Stimulated activated CD8-positive, alpha-beta memory T cell treated with anti-CD3 and anti-CD28 coated beads, Interleukin-7, amount 100 ng/mL, for 24 hours (primary cell): ENCODE measurements around the gene ADGRA3.
"Not testable (repeated sequence)": the region's sequence is repeated elsewhere in the genome, so short reads cannot be mapped to it uniquely, and the experiment has no call there.

Source experiments
- DNase-seq: peaks from one replicate; pipeline ENCODE4 v3.0.0-alpha.2; 2020; ENCODE audit warnings: low read depth

Gene ADGRA3

DNA sequence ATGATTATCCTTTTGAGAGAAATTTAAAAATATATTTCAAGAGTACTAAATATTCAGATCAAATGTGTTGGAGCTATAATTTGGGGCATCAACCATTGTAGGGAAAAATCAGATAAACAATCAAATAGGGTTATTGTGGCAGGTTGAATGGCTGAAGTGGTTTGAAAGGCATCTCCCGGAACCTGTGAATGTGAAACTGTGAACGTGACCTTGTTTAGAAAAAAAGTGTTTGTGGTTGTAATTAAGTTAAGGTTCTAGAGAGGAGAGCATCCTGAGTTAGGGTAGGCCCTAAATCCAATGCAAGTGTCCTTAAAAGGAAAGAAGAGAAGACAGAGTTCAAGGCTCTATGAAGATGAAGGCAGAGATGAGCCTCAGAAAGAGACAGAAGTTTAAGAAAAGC lies 37.4 kb downstream of the ADGRA3 start:
- DNase-seq: no peak

DNA sequence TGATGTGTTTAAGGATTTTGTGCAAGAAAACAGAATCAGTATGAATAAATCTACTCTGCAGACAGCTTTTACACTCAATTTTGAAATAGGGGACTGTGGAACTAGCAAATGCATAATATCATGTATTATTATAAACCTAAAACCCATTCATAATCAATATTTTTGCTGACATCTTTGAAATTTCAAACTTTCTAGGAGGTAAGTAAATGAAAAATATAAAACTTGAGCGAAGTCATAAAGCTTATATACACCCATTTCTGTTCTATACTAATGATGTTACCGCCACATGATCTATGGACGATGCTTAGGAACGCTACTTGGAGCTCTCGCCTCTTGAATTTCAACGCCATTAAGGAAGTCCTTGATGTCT lies 38.1 kb downstream of the ADGRA3 start:
- DNase-seq: no peak

DNA sequence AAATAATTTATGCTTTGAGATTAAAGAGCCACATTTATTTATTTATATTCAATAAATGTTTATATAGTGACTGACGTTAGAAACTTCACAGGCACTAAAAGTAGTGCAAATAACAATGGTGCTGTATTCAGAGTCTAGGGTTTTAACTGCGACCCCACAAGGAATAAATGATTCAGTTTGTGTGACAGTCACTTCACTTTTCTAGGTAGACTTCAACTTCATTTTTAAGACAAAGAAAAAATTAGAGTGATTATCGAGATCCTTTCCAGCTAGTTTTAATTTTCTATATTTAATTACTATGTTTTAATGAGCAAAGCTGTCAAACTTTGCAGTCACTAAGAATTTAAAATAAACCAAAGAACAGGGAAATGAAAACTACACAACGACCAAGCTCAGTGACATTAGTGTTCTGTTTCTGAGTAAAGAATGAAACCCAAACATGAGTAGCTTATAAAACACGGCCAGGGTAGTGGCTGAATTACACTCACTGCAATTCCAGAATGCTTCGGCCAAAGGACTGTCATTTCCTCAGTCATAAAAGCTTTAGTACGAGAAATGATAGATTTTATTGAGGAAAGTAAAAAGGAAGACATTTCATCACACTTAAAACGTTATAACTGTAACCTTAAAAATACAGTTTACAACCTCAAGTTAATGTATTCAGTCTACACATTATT lies 38.6 kb downstream of the ADGRA3 start:
- DNase-seq: no peak

DNA sequence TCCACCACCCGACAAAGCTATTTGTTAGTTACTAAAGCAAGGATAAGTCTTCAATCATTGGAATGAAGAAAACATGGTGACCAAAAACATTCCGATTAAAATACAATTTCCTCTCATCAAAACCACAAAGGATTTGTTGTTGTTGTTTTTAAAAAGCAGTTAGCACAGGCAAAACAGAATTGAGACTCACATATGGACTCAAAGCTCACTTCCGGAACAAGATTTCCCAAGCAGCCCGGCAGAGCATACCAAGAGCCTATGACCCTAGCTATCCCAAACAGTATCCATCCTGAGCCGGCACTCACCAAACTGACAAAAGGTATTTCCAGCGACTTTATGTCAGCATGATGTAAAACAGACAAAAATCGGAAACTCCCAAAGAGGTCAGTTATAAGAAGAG lies 39.9 kb downstream of the ADGRA3 start:
- no peak for DNase-seq

DNA sequence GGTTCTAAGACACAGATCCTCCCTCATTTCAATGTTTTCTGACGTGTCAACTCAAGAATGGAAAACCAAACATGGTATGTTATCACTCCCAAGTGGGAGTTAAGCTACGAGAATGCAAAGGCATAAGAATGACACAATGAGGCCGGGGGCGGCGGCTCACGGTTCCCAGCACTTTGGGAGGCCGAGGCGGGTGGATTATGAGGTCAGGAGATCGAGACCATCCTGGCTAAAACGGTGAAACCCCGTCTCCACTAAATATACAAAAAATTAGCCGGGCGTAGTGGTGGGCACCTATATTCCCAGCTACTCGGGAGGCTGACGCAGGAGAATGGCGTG lies 40.6 kb downstream of the ADGRA3 start:
- DNase-seq: not testable (repeated sequence)

DNA sequence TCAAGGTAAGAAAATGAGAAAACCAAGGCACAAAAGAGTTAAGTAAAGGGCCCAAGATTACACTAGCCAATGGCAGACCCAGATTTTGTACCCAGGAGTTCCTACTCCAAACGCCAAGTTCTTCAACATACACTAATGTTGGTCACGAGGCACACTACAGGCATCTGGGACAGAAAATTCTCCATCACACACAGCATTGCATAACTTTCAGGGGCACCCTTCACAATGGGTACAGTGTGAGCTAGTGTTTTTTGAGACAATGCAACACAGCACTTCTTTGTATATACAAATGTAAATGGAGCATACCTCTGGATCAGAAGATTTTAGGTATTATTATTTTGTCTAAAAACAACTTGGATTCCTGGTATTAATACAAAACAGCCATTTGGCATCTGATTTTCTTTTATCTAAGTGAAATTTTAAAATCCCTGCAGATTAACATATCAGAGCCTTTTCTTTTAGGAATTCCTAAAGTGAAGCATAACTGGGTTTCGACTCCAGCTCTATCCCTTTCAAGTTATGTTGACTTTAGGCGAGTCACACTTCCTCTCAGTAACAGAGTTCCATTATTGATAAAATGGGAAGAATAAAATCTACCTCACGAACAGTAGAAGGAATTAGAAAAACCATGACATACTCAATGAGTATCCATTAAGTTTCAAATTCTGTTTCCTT lies 41.1 kb downstream of the ADGRA3 start:
- DNase-seq: no peak

DNA sequence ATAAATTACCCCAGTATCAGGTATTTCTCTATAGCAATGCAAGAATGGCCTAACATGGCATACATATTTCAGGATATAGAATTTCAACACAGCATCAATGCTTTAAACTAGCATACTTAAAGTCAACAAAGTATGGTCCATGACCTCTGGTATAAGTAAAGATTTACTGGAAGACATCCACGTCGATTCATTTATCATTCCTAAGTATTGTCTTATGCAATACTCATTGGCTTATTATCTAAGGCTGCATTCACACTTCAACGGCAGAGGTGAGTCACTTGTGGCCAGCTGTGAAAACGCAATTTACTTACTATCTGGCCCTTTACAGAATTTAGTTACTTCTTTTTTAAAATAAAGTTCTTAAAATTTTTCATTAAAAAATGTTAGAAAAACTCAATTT lies 42.6 kb downstream of the ADGRA3 start:
- no peak for DNase-seq

DNA sequence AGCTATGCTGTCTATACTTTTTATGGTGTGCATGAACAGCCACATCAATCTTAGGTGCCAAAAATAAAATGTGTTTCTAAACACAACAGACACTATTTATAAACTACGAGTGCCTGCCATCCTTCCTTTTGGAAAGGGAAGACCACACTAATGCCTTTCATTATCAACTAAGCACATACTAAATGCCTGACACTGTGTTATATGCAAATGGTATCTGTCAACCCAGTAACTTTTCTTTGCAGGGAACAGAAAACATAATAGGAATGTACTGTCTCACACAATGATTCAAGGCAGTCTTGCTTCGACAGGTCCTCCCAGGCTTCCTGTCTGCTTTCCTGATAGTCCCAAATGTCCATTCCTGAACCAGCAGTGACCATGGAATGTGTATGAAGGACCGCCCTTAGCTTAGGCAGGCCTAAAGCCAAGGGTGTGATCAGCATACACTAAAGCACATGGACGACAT lies 43.8 kb downstream of the ADGRA3 start:
- no peak for DNase-seq

DNA sequence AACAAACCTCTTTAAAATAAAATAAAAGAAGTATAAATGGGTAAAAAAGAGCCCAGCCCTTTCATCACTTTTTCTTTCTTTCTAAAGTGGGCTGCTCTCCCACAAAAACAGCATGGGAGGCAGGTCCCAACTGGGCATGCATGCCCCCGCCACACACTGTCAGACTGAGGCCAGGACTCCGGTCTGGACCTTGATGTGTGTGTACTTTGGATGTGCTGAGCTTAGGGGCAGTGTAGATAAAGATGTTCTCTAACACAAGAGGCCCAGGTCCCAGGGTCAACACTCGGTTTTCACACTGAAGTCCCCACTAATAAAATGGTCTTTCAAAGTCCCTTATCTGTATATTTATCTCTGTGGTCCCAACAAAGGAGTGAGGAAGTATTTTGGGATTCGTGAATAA lies 44.4 kb downstream of the ADGRA3 start:
- DNase-seq: no peak

DNA sequence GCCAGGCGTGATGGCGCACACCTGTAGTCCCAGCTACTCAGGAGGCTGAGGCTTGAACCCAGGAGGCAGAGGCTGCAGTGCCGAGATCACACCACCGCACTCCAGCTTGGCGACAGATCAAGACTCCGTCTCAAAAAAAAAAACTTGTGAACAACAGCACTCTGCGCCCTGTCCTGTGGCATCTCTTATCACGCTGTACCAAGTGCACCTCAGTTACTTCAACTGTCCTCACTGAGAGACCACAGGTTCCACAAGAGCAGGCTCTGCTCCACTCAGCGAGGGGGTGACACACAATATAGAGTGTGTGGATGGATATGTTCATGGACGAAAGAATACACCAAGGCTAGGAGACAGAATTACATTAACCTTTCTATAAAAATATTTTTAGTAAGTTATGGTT lies 49.3 kb downstream of the ADGRA3 start:
- no peak for DNase-seq

DNA sequence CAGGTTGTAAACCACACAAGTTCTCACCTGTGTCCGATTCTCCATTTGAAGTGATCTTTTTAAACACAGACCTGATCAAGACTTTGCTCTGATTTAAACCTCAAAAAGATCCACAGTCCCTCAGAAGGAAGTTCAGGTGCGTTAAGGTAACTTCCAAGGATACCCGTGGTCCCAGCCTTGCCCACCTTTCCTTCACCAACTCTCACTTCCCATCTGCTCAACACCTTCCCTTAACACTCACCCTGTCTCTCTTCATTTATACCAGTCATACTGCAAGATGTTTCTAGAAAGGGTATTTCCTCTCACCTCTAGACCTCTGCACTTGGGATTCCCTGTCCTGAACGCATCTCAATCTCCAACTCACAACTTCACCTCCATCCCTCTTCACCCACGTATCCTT lies 49.9 kb downstream of the ADGRA3 start:
- no peak for DNase-seq

DNA sequence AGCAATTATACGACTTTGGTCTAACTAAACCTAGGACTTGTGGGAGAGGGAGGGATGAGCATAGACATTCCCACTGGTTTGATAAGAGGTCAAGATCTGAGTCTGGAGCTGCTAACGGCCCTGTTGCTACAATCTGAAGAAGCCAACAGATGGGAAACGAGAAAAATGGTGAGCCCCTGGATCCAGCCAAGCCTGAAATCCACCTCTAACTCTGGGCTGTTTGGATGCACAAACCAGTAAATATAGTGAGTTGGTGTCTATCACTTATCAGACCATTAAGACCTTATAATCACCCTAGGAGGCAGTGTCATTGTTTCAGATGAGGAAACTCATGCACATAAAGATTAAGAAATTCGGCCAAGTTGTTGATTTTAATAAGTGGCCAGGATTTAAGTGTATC lies 50.5 kb downstream of the ADGRA3 start:
- no peak for DNase-seq

DNA sequence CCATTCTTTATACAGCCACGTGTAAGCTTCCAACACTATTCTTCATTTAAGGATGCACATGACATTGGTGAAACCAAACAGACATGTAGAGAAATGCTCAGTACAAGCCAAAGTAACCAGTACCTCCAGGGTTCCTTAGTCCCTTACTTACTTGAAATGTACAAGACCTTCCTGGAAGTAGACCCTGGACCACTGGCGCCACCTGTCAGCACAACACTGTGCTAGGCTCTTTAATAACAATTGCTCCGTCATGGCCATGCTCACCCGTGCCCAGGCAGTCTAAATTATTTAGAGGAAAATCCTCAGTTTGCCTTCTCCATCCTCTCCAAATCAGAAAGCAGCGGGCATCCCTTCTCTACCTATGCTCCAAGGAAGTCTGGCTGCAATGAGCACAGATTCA lies 52.7 kb downstream of the ADGRA3 start:
- no peak for DNase-seq

DNA sequence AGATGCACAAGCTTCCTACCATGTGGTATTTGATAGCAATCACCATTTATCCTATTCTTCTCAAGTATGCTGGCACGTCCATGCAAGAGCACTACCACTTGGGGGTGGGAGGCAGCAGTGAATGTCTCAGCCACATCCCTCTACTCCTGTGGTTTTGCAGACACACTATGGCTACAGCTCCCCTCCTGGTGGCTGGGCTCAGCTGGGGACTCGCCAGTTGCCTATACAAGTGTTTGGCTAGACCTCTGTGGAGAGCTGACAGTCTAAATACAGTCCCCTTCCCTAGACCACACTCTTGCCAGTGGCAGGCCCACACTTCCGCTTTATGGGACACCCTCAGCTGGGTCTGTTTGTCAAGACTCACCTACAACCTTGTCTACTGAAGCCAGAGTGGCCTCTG lies 53.2 kb downstream of the ADGRA3 start:
- DNase-seq: no peak

DNA sequence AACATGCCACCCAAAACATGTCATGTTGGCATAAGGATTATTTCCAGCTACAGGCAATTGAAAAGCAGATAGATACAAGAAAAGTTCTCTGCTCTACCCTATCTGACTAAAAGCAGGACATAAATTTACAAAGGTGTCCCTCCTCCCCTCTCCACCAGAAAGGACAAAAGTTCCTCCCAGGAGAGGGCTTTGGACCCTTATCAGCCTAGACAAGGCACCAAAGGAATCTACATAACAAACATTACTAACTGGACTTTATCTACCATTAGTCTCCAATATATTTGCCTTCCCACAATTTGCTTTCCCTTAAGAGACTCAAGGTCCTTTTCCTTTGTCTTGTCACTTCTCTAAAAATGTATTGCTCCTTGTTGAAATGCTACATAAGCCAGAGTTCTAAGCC lies 55.6 kb downstream of the ADGRA3 start:
- DNase-seq: no peak

DNA sequence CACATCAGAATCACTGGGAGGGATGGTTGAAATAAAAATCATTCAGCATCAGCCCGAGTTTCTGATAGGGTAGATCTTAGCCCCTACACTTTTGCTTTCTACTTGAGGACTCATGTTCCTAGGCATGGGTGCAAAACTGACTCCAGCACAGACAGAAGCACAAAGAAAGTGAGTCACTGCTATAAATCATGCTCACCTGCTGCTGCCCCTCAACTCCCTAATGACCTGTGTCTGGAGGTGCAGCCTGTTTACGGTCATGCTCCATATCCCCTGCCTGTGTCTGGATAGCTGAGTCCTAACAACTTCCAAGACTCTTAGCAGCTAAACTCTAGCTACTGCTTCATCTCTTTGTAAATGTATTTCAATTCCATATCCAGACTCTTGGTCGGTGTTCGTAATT lies 57.8 kb downstream of the ADGRA3 start:
- no peak for DNase-seq

DNA sequence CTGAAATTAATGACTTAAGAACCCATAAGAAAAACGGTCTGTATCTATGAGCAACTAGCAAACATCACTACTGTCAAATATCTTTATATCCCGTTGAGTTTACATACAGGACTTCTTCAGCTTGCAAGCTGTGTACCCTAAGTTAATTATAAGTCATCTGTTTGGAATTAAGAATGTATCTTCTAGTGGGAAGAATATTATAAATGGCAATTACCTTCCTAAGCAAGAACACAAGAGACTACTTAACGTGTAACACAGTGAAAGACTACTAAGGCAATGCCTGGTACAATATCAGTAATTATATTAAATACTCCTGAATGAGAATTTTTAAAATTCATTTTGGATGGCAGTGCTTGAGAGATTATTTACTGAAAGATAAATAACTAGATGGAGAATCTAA lies 58.5 kb downstream of the ADGRA3 start:
- DNase-seq: no peak

DNA sequence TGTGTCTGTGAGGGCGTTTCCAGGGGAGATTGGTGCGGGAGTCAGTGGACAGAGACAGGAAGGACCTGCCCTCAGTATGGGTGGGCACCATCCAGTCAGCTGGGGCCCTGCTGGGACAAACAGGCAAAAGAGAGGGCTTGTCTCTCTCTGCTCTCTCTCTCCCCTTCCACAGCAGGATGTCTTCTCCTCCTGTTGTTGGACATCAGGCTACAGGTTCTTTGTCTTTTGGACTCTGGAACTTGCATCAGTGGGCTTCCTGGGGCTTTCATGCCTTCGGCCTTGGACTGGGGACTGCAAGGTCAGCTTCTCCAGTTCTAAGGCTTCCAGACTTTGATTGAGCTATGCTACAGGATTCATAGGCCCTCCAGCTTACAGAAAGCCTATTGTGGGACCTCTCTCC lies 59.6 kb downstream of the ADGRA3 start:
- no peak for DNase-seq

DNA sequence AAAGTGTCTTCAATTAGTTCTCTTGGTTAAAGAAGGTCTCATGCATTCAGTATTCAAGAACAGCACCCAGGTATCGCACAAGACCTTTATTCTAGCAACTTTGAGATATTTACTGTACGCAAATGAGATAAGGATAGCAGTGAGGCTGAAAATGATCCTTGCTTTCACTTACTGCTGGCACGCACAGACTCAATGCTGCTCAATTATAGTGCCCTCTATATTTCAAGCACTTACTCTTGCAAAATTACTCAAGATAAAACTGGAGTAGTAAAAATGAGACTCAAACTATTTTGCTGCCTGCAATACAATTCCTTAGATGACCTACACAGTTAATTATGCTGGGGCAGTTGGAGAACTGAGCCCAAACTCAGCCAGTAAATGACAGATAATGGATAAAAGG lies 60.9 kb downstream of the ADGRA3 start:
- no peak for DNase-seq

DNA sequence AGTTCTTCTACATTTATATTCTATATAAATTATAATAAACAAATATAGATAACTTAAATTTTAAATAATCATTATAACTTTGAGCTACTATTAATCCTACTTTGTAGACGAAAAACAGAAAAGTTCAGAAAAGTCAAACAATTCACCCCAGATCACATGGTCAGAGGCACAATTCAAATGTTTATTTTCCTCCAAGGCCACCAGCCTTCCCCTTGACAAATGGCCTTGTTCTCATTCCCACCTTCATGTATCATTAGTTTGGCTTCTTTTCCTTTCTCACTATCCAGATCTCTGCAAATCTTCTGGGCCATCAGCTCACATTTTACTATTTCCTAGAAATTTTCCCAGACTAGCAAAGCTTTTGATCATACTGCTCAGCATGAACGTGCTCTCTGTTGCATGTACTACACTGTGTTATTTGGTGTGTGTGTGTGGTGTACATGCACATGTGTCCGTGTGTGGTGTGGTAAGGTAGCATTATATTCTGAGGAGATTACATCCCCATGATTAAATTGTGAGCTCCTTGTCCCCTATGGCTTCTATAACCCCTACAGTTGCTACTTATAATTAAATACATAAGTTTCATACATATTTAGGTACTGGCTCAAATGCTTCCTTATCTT lies 61.5 kb downstream of the ADGRA3 start:
- no peak for DNase-seq

DNA sequence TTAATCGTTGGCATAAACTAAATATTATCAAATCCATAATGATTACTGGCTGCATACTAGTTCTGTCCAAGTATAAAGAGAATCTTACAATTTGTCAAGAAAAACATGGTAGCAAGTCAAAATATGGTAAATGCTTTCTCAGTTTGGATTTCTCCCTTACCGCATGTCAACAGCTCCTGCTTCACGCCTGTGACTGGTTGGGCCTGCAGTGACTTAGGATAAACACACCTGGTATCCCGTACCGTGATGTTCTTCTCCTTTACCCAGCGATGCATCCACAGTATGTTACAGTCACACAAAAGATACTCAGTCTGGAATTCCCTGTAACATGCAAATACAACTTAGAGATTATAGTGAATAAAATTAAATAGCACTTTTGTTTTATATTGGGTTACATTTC lies 71.1 kb downstream of the ADGRA3 start:
- DNase-seq: no peak

DNA sequence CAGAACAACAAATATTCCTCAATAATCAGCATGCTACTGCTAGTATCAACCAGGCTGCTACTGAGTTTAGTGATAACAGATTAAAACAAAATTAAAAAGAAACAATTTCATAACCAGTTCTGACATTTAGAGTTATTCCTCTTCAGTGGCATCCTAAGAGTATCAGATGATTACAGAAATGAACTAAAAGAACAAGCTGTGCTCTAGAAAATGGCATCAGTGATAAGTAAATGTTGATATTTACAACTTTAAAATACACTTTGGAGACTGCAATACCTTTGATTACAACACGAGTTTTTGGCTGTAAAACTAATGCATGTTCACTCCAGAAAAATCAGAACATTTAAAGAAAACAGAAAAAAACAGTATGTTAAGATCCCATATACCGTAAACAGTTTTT lies 72.9 kb downstream of the ADGRA3 start:
- no peak for DNase-seq

DNA sequence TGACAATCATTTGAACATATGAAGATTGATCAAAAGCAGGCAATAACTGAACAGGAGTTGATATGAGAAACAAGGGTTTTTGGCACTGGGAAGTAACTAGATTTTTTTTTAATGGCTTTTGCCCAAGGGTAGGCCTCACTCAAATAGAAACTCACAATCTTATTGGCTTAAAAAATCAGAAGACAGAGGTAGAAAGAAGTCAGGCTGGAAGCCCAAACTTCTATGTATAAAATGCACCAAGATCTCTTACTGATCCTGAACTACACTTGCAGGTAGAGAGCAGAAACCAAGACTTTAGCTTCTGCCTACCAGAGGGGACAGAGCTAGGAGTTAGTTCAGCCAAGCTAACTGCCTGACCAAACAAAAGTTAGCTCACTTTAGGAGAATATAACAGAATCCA lies 74.9 kb downstream of the ADGRA3 start:
- DNase-seq: no peak

DNA sequence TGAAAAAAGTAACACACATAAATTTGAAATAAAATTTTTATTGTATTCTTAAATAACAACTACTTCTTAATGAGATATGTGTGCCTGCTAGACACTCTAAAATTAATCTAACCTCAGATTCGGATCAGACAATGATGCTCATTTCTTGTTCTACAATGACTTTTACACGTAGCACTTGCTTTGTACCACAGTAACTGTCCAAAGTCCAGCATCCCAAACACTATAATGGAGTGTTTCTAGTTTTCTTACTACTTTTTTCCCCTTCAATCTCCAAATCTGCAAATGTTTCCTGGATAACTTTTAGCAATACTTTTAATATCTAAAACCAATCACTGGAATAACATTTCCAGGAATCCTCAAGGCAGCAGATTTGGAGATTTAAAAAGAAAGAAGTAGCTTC lies 75.9 kb downstream of the ADGRA3 start:
- no peak for DNase-seq
